HG03039 (cell line): Measurements from ENCODE around the gene RESP18.
A peak's percentile ranks its signal among the peaks of the same experiment; 100 is the strongest.
"Not testable (repeated sequence)": the region's sequence is repeated elsewhere in the genome, so short reads cannot be mapped to it uniquely, and the experiment has no call there.

Source experiments
- ATAC-seq: cut with Tn5 transposase; IDR thresholded peaks from one replicate; pipeline ENCODE4 v1.9.1; 2021; ENCODE audit warnings: mild to moderate bottlenecking, moderate library complexity; ENCODE audit not compliant: unreplicated experiment

The RESP18 gene

DNA sequence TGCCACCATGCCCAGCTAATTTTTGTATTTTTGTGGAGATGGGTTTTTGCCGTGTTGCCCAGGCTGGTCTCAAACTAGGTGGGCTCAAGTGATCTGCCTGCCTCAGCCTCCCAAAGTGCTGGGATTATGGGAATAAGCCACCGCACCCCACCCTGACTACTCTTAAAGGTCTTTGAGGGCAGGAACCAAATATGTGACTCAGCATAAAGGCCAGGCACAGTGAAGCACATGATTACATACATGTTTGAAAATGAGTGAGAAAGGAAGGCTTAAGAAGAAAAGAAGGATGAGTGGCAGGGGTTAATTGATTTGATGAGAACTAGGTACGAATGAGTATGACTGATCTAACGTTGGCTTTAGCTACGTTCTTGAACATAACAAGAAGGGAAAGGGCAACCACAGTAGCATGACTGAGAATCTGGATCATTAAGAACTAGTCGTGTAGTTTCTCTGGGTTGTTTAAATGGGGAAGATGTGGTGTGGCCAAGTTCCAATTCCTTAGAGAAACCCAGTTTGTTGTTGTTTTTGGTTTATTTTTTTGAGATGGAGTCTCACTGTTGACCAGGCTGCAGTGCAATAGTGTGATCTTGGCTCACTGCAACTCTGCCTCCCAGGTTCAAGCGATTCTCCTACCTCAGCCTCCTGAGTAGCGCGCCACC is 6.8 kb downstream of the RESP18 start:
- no peak for ATAC-seq

DNA sequence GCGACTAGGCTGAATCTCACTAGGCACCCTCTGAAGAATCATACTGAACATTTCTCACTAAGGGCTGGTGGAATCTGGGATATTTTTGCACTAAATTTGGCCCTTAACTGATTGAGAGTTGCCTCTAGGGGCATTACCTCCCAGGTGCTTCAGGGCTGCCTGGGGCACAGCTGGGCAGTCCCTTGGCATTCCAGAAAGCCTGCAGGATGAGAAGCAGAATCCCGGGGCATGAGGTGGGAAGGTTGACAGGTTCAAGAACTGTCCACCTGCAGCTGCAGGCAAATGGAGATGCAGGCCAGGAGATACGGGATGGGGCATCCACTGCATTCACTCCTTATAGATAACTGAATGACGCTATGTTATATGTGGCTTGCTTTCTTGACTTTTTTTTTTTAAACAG is 7.4 kb downstream of the RESP18 start:
- ATAC-seq, result no peak

DNA sequence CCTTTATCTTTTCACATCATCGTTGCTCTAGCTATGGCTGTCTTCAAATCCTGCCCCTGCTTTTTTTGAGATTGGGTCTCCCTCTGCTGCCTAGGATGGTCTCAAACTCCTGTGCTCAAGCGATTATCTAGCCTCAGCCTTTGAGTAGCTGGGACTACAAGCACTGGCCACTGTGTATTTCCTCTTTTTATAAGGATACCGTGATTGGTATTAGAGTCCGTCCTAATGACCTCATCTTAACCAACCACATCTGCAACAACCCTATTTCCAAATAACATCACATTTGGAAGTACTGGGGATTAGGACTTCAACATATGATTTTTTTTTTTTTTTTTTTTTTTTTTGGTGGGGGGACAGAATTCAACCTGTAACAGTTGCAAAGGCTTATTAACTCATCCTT is 9.1 kb downstream of the RESP18 start:
- no peak for ATAC-seq

GRCh38 chr2:219314804-219315468 is 17.6 kb downstream of the RESP18 start:
- no peak for ATAC-seq

DNA sequence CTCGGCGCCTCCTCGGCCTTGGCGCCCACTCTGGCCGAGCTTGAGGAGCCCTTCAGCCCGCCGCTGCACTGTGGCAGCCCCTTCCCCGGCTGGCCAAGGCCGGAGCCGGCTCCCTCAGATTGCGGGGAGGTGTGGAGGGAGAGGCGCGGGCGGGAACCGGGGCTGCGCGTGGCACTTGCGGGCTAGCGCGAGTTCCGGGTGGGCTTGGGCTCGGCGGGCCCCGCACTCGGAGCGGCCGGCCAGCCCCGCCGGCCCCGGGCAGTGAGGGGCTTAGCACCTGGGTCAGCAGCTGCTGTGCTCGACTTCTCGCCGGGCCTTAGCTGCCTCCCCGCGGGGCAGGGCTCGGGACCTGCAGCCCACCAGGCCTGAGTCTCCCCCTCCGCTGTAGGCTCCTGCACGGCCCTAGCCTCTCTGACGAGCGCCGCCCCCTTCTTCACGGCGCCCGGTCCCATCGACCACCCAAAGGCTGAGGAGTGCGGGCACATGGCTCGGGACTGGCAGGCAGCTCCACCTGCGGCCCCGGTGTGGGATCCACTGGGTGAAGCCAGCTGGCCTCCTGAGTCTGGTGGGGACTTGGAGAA is 19.8 kb downstream of the RESP18 start:
- ATAC-seq, result not testable (repeated sequence)

- ATAC-seq, result no peak
Measured at GRCh38 chr2:219309278-219309677, 23.3 kb downstream of the RESP18 start, which contains the start of gene PTPRN. Gene PTPRN, minus strand, starts transcription at chr2:219309401. Its CDS starts 69 bp downstream, at chr2:219309332.

DNA sequence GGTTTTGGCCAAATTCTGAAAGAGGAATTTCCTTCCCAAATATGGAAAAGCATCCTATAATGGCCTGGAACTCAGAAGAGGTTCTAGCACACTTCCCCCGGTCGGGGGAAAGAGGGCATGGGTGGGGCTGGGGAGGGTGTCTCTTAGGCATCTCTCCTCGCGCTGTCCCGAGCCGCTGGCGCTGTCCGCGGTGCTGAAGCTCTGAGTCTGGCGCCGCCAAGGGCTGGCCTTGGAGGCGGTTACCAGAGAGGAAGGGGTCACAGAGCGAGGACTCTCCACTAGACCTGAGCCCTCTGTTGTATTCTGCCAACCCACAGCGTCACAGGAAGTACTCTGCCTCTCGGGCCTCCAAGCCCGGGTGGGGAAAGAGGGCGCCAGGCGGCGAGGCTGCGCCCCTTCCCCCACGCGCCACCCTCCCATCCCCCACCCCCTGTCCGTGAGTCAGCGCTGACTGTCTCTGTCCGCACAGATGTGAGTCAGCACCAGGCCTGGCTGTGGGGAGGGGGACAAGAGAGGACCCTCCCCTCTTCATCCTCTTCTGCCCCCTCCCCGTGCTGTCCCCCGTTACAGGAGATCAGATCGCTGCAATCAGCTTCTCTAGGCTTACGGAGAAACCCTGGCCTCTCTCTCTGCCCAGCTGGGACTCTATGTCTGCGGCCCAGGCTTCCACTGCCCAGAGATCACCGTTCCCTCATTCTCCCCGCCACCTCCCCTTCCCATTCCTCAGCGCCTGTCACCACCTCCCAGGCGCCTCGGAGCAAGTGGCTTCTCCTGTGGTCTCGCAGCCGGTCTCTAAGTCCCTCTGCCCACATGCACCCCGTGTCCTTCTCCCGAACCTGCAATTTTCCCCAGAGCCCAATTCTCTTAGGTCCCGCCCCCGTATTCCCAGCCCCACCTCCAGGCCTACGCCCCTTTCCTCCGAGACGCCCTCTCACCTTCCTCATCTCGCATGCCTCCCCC is 24.1 kb downstream of the RESP18 start:
- no peak for ATAC-seq

GRCh38 chr2:219306047-219306446 is 26.5 kb downstream of the RESP18 start:
- ATAC-seq, result no peak

DNA sequence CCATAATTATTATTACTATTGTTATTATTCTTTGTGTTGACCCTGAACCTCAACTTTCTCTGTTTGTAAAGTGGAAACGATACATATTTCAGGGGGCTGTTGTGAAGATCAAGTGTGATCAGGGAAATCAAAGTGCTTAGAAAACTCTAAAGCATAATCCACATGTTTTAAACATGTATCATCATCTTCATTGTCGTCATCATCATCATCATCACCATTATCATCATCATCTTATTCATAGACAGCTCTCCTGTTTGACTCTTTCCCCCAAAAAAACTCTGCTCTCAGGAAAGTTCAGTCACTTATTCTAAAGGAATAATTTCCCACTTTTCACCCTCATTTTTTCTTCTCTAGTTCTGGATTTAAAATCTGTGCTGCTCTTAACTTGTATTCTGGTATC is 28.3 kb downstream of the RESP18 start:
- no peak for ATAC-seq

DNA sequence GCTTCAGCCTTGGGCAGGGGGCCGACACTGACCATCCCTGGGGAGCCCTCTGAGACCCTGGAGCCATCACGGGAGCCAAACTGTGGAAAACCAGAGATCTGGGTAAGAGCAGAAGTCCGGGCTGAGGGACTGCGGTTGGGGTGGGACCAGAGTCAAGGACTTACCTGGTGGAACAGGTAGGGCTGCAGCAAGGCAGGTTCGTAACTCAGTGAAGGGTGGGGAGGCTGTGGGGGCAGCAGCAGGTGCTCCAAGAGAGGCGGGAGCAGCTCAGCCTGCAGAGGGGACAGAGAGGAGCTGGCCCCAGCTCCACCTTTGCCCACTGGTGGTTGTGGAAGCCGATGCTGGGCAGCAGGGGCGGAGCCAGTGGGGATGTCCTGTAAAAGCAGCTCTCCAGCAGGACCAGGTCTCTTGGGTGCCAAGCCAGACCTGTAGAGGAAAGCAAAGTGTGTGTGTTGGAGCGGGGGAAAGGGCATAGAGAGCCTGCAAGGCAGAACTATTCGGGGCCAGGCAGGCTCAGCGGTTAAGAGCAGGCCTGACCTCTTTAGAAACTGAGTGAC is 30.1 kb downstream of the RESP18 start:
- ATAC-seq, result no peak

DNA sequence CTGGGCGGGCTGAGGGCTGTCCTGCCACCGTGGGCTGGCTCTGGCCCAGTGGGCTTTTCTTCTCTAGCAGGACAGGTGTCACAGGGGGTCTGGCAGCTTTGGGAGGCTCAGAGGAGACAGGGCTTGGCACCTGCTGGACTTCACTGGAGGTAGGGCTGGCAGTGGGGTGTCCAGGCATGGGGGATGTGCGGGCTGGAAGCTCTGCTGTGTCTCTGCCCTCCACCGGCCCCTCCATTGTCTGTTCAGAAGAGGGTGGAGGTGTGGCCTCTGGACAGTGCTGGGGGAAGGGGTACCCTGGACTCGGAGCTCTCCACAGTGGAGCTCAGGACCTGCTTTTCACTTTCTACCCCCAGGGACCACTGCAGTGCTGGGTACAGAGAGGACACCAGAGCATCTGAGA is 32.5 kb downstream of the RESP18 start:
- ATAC-seq, result no peak

- ATAC-seq, result no peak
Measured at GRCh38 chr2:219299372-219299760, 33.2 kb downstream of the RESP18 start.

DNA sequence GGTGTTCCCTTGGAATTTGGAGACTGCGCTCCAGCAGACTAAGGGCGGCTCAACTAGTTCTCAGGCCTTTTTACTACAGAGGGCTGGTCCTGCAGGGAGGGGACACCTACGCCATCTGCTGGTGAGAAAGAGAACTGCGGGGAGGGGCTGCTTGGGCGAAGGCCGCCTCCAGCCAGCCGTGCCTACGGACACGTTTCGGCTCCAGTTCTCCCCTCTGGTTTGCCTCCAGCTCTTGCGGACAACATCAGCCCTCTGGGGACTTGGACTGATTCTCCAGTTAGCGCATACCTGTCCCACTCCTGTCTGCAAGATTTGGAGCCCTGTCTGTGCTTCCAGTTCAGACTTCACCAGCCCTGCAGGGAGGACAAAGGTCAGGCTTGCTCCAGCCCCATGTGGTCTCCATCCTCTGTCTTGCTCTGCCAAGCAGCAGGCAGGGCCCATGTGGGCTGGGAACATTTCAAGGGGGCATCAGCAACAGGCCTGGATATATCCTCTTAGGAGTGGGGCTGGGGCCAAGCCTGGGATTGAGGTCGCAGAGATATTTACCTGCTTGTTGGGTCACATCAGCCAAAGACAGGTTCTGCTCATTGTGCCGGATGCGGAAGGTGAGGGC is 33.7 kb downstream of the RESP18 start:
- ATAC-seq, result no peak

- no peak for ATAC-seq
Measured at GRCh38 chr2:219297766-219298456, 34.6 kb downstream of the RESP18 start.

GRCh38 chr2:219296631-219297391 is 35.7 kb downstream of the RESP18 start:
- ATAC-seq, result no peak

DNA sequence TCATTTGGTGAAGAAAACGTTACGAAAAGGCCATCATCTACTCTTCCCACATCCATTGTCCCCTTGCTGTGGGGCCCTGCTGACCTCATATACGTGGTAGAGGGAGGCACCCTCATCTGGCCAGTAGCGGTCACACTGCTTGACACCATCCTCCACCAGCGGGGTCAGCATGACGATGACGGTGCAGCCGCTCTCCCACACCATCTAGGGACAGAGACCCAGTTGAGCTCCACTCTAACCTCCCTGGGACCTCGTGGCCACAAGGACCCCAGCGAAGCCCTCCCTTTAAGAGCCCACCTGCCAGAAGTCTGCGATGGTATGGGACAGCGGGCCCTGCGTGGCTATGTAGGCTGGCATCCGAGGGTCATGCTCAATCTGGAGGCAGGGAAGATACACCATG is 36.4 kb downstream of the RESP18 start:
- ATAC-seq, result no peak

DNA sequence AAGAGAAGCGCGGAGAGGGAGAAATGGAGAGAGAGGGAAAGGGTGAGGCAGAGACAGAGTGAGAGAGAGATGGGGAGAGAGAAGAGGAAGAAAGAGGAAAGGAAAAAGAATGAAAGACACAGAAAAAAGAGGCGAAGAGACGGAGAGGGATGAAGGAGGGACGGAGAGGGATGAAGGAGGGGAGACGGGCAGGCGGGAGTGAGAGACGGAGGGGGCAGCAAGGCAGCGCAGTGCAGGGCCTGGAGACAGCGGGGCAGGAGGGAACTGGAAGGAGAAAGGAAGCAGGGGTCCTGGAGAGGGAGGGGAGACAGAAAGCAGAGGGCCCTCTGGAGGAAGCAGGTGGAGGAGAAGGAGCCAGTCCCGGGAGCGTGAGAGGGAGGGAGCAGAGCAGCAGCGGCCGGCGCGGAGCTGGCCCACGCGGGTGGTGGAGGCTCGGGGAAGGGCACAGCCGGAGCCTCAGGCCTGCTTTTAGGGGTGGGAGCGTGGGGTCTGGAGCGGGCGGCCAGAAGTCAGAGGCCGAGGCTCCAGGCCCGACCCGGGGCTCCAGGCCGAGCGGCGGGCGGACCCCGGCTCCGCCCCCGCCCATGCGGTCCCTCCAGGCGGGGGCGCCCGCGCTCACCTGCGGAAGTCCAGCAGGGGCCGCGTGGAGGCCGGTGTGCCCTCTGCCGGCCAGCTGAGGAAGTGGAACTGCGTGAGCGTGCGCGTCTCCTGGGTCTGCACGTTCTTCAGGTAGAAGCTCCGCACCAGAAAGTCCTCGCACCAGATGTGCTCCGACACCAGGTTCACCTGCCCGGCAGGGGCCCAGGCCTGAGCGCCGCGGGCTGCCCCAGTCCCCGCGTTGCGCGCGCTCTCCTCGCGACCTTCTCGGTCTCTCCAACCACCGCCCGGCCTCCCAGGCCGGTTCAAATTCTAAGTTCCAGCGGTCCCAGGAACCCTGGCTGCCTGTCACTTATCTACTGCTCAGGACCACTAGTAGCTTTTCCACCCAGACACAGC is 37.9 kb downstream of the RESP18 start:
- ATAC-seq, result peak; percentile 92

DNA sequence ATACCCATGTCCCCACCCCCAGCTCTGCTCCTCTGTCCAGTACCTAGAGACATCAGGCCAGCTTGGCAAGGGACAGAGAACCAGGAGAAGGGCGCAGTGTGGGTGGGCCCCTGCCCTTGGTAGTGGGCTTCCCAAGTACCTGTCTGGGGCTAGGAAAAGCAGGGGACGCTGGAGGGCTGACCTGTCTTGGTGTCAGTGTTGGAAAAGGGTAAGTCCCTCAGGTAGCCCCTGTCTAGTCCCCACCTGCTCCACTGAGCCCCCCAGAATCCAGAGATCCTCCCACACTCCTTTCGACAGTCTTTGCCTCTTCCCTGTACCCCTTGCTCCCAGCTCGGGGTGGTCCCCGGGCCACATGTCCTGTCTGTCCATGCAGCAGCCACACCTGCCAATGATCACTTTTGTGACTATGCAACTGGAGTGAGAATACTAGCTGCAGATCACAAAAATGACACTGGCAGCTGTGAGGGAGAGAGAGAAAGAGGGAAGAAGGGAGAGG is 38.8 kb downstream of the RESP18 start:
- ATAC-seq, result no peak
